ENCODE data around the gene METAP2.
A peak's percentile ranks its signal among the peaks of the same experiment; 100 is the strongest.

Gene METAP2

GRCh38 chr12:95516757-95517156, 42.8 kb downstream of the METAP2 start:
- DNase-seq = no peak

GRCh38 chr12:95517246-95517645, 43.3 kb downstream of the METAP2 start:
- no peak for DNase-seq

GRCh38 chr12:95518944-95519343, 45.0 kb downstream of the METAP2 start:
- no peak for DNase-seq

GRCh38 chr12:95520816-95521215, 46.9 kb downstream of the METAP2 start:
- no peak for DNase-seq

- DNase-seq = no peak
Observed at GRCh38 chr12:95522692-95523091, 48.7 kb downstream of the METAP2 start.

GRCh38 chr12:95528431-95528830, 54.5 kb downstream of the METAP2 start:
- DNase-seq = no peak

- DNase-seq = no peak
Observed at GRCh38 chr12:95529693-95530225, 55.8 kb downstream of the METAP2 start.

- DNase-seq = no peak
Observed at GRCh38 chr12:95532851-95533250, 58.9 kb downstream of the METAP2 start.

GRCh38 chr12:95533985-95534384, 60.0 kb downstream of the METAP2 start:
- DNase-seq = no peak

- DNase-seq = no peak
Observed at GRCh38 chr12:95538006-95538405, 64.1 kb downstream of the METAP2 start.

- DNase-seq = no peak
Observed at GRCh38 chr12:95538656-95539055, 64.7 kb downstream of the METAP2 start.

- no peak for DNase-seq
Observed at GRCh38 chr12:95541436-95541835, 67.5 kb downstream of the METAP2 start.

- DNase-seq = no peak
Observed at GRCh38 chr12:95543305-95543704, 69.4 kb downstream of the METAP2 start.

- no peak for DNase-seq
Observed at GRCh38 chr12:95544756-95545155, 70.8 kb downstream of the METAP2 start.

GRCh38 chr12:95545303-95545702, 71.4 kb downstream of the METAP2 start:
- no peak for DNase-seq

- no peak for DNase-seq
Observed at GRCh38 chr12:95545731-95546490, 72.0 kb downstream of the METAP2 start.

- no peak for DNase-seq
Observed at GRCh38 chr12:95546491-95546813, 72.5 kb downstream of the METAP2 start.

GRCh38 chr12:95547522-95548055, 73.6 kb downstream of the METAP2 start:
- DNase-seq = no peak

GRCh38 chr12:95548056-95548538, 74.1 kb downstream of the METAP2 start:
- peak; percentile 19 for DNase-seq

GRCh38 chr12:95548539-95549391, 74.8 kb downstream of the METAP2 start:
- DNase-seq = peak; percentile 78

GRCh38 chr12:95549392-95550084, 75.6 kb downstream of the METAP2 start:
- DNase-seq = no peak

GRCh38 chr12:95551305-95551704, 77.4 kb downstream of the METAP2 start, which contains the start of gene USP44:
USP44 (minus strand) TSS chr12:95551476; CDS start chr12:95534256, 17,220 bp downstream.
- no peak for DNase-seq
